Measurements from ENCODE around the gene PGPEP1.
"Not testable (repeated sequence)": the region's sequence is repeated elsewhere in the genome, so short reads cannot be mapped to it uniquely, and the experiment has no call there.

PGPEP1 gene

DNA sequence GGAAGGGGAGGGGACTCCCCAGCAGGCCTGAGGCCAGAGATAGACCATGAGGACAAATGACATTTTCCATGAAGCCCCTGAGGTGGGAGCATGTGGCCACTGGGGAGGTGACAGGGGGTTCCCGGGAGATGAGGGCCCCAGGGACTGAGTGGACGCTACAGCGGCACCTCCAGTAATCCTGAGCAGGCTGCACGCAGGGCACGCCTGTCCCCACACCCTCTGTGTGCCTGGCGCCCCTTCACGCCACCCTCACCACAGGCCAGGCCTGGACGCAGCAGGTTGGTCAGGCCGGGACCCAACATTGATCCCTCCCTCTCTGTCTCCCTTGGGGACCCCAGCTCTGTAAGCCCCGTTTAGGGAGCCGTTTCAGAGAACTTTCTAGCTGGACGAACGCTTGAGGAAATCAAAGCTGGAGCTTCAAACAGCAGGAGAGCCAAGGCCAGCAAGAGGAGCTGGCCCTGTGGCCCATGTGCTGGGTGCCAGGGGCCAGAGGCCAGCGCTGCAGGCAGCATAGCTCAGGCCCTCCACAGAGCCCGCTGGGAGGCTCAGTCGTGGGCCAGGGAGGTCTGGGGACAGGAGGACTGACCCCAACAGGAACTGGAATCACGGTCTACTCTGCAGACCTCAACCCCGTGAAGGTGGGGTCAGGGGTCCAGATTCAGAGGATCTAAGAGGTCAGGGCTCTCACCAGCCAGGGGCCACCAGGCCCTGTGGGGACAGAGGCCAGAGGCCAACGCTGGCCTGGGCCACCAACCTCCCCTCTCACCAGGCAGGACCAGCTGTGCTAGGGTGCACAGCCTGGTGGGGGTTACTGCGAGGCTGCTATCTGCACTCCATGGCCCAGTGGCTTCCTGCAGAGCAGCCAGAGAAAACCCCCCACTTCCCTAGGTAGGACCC, 32.1 kb upstream of the PGPEP1 start:
- DNase-seq: no peak

DNA sequence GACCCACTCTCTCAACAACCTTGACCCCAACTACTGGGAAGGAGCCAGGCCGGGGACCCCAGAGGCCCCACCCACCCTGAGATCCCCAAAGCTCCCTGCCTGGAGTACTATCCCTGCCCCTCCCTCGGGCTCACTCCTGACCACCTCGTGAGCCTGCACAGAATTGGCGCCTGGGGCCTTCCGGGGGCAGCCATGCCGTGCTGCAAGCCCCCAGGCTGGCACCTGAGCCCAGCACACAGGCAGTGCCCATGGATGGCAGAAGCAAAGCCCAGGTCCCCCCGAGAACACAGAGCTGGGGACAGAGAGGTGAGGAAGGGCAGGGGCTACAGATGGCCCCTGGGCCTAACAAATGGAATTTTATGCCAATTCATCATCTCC, 31.5 kb upstream of the PGPEP1 start:
- no peak for DNase-seq

DNA sequence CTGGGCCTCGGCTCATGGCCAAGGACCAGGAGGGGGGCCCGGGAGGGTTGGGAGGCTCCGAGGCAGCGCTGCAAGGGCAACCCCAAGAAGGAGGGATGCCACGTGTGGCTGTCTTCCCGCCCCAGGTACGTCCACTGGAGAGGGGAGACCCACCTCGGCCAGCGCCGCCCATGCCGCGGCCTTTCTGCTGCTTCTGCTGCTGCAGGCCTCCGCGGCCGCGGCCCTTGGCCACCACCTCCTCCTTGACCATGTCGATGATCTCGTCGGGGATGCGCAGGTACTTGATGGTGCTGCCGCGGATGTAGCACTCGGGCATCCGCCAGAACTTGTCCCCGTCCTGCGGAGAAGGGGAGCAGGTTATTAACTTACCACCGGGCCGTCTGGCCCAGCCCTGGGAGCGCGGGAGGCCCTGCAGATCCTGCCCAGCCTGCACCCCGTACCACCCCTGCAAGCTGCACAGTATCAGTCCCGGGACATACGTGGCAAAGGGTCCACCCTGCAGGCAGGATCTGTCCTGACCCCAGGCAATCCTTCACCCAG, 30.8 kb upstream of the PGPEP1 start:
- DNase-seq: no peak

DNA sequence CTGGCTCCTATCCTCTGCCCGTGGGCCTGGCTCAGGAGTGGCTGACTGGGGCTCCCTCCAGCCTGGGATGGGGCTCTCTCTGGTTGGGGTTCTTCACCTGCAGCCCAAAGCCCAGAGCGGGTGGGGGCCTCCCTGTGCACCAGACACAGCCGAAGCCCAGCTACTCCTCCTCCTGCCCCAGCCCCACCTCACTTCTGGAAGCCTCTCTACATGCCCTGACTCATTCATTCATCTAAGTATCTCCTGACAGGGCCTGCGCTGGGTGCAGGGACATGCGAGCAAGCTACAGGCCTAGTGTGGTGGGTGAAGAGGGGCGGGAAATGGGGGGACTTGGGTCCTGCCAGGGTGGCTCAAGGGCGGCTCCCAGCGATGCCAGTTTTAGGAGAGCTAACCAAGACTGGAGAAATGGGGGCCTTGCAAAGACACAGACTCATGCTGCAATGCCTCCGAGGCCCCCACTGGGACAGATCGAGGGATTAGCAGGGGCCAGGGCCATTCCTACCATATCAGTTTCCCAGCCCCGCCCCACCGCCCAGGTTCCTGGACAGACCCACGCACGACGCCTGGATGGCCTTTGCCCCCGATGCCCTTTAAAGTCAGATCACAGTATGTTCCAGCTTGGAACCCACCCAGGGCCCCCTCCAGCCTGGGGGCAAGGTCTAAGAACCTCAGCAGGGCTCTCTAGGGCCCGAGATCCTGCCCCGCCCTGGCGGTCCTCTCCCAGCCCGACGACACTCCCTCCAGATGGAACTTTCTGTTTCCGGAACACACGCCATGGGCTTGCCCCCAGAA, 30.1 kb upstream of the PGPEP1 start:
- DNase-seq: no peak

DNA sequence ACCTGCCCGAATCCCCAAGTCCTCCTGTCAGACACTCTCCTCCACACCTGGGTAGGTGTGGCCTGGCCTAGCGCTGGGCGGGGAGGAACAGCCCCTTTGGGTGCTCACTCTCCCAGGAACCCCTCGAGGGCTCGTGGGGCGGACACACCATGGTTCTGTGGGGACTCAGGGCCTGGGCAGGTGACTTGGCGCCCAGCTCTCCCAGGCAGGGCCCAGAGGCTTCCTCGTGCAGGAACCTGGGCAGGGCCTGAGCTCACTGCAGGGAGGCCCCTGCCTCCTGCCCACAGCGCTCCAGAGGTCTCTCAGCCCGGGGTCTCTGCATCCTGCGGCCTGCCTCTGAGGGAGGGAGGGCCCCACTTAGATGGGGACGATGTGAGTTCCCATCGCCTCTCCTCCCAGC, 29.4 kb upstream of the PGPEP1 start:
- DNase-seq: no peak

DNA sequence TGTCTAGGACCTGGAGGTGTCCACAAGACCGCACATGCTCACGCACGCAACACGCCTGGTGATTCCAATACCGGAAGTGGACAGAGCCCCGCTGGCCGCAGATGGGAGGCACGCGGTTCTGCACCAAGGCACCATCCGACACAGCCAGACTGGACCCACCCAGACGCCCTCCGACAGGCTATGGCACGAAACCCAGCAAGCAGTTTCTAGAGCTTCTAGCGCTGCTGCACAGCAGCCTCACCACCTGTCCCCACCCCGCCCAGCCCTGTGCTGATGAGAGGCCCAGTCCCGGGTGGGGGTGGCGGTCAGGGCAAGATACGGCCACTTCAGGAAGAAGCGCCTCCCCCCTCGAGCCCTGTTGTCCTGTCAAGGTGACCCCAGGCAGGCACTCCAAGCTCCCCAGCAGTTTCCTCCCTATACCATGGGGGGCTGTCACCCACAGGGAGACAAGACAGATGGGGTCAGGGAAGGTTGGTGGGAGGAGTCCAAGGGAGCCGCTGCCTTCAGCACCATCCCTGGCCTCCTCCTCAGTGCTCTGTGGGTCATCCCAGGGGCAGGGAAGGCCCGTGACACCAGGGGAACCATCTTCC, 28.8 kb upstream of the PGPEP1 start:
- DNase-seq: no peak

DNA sequence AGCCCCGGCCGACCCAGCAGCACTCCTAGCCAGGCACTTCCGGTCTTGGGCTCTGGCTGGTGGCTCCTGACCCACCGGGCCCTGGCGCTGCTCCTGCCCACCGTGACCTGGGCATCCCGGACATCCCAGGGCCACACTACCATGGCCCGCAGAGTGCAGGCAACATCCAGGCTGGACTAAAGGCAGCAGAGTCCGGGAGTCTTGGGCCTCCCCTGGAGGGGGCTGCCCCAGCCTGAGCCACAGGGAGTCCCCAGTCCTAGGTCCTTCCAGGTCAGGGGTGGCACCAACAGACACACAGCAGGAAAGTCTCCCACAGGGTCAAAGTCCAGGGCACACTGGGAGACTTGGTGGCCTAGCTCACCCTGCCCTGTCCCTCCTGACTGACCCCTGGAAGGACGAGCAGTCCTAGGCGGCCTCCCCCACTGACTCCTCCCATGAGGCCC, 28.3 kb upstream of the PGPEP1 start:
- no peak for DNase-seq

DNA sequence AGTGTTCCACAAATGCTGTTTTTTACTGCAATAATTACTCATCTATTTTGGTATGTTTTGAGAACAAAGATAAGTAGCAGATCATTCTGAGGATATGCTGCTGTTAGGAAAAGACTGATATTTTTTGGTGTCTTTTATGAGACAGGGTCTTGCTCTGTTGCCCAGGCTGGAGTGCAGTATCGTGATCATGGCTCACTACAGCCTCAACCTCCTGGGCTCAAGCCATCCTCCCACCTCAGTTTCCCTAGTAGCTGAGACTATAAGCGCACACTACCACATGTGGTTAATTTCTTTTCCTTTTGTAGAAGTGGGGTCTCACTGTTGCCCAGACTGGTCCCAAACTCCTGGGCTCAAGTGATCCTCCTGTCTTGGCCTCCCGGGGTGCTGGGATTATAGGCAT, 27.0 kb upstream of the PGPEP1 start:
- DNase-seq: no peak

DNA sequence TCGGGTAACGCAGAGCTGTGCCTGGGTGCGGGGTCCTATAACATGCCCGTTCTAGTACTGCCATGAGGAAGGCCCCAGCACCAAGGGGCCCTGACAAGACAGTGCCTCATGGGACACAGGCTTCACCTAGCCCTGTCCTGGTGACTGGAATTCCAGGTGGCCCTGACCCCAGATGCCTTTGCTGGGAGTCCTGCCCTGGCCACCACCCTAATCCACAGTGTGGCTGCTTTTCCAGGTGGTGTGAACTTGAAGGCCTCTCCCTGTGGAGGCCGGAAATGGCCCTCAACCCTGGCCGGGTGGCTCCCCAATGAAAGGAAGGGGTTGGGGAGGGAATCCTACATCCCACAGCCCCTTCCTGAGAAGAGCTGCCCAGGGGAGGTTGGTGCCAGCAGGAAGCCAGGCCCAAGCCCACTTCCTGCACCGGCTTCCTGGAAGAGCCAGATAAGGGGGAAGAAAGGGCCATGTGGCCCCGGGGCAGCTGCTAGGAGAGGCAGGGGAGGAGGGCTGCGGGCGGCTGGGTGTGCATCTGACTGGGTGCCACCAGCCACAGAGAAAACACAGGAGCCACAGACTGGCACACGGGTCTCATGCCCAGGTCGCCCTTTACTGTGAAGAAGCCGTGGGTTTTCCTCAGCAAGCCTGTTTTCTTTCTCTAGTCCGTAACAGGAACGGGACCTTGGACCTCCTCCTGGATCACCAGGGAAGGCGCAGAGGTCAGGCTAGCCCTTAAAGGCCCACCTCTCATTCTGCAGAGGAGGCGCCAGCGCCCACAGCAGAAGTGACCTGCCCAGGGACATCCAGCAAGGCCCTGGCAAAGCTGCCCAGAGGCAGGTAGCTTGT, 22.2 kb upstream of the PGPEP1 start:
- DNase-seq: no peak

DNA sequence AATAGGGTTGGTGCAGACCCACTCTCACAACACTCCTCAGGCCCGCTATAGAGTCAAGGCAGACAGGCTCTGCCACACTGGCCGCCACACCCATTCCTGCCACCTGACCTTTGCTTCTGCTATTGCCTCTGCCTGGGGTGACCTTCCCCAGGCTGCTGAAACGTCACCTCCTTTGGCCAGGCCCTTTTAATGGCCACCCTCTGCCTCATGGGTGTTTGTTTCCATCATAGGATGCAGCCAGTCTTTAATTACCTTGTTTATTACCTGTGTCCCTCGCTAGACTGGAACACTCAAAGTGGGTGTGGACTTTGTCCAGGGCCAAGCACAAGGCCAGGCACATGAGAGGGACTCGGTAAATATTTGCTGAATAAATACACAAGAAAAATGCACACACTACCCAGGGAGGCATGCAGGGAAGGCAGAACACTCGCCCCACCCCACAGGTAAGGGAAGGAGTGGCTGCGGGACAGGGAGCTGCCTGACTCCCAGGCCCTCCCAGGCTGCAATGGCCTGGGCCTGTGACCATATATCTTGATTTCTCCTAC, 20.7 kb upstream of the PGPEP1 start:
- DNase-seq: no peak

DNA sequence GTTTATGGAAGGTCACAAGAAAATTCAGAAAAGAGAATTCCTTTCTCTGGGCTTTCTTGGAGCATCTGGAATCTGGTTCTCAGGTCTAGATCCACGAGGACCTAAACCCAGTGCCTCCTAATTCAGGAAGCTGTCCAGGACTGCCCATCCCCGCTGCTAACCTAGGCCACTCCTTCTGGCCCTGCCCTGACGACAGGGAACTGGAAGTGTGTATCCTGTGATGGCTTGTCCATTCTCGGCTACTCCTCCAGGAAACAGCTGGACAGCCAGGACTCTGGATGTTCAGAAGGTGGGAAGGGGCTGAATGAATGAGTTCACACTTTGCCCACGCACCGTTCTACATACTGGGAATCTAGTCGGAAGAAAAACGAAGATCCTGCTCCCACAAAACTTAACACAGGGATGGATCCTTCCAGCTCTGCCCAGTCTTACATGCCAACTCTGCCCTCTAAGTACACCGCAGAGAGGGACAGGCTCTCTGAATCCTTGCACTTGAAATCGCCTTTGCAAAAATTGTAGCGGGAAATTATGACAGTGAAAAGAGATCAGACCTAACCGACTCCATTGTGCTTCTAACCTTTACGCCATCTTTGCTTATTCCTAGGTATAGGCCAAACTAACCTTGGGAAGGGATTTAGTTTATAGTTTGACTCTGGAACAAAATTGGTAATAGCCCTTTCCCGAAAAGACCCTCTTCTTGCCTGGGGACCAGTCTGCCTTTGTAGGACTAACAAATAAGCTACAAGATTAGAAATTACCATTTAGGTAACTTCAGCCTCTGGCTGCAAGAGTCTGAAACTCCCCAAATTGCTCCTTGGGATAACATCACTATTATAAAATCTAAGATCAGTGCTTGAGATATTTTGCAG, 19.3 kb upstream of the PGPEP1 start:
- no peak for DNase-seq

DNA sequence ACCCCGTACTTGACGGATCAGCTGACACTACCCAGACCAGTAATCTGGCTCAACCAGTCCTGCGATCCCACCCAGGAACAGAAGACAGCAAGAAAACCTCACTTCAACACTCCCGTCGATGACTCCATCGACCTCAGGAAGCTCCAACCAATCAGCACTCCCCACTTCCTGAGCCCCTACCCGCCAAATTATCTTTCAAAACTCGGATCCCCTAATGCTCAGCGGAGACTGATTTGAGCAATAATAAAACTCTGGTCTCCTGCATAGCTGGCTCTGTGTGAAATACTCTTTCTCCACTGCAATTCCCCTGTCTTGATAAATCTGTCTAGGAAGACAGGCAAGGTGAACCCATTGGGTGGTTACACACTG, 18.7 kb upstream of the PGPEP1 start:
- DNase-seq: peak; percentile 44

DNA sequence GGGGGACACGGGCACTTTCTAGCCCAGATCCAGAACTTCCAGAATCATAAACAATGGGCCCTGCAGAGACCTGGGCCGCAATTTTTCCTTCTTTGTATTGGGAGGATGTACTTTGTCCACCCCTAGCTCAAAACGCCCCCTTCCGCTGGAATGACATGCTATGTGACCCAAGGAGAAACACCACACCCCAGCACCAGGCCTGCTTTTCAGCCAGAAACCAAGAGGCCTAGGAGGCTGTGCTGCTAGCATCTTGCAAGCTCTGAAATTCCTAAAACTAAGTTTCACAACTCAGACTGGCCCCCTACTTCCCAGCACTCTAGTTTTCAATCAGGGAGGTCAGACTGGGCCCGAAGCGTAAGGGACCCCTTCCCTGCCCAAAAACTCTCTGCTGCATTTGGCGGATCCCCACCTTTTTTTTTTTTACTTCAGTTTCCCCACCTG, 18.1 kb upstream of the PGPEP1 start:
- DNase-seq: peak; percentile 83

DNA sequence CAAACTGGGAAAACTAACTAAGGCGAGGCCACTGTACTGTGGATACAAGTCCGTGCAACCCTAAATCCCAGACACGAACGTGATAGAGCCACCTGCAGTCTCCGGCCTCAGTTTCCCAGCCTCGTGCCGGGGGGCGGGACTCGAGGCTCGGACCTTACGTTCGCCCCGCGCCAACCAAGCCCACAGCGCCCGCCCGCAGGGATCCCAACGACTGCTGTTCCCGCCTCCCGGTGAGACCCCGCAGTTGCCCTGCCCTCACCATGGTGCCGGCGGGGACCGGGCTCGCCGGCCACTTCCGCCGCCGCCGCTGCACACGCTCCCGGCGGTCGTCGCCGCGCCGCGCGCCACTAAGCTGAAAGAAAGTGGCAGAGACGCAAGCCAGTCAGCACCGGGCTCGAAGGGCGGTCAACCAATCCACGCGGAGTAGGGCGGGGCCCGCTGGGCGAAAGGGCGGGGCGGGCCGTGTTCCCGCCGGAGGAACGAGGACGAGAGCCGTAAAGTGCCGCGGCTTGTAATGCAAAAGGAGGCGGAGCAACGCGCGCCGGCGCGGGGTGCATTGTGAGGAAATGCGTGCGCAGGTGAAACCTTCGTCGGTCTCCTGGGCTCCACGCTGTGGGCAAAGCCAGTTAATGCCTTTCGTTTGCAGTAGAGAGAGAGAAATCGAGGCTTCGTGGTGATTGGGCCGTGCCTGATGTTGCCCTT, 17.5 kb upstream of the PGPEP1 start, which contains the start of gene LSM4:
Gene LSM4, minus strand, starts transcription at position 318 of the 702 bp plus-strand sequence. Its CDS starts 56 bp downstream, at position 262.
- DNase-seq: peak; percentile 96

DNA sequence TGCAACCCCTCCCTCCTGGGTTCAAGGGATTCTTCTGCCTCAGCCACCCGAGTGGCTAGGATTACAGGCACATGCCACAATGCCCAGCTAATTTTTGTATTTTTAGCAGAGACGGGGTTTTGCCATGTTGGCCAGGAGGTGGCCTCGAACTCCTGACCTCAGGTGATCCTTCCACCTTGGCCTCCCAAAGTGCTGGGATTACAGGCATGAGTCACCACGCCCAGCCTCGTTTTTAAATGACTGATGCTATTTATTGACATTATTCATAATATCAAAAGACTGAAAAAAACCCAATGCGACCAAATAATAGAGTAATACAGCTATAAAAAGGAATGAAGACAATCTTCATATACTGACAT, 16.0 kb upstream of the PGPEP1 start:
- DNase-seq: not testable (repeated sequence)

DNA sequence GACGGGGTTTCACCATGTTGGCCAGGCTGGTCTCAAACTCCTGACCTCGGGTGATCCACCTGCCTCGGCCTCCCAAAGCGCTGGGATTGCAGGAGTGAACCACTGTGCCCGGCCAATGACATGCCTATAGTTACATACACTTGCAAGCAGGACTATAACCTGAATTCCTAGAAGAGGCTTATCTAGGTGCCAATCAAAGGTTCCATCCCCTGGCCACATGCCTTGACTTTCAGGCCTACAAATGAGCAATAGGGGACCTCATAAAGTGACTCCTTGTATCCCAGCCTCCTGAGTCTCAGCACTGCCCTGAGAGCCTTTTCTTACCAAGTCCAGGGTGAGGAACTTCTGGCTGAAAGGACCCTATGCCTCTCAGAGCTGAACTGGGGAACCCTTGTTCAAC, 13.6 kb upstream of the PGPEP1 start:
- no peak for DNase-seq

DNA sequence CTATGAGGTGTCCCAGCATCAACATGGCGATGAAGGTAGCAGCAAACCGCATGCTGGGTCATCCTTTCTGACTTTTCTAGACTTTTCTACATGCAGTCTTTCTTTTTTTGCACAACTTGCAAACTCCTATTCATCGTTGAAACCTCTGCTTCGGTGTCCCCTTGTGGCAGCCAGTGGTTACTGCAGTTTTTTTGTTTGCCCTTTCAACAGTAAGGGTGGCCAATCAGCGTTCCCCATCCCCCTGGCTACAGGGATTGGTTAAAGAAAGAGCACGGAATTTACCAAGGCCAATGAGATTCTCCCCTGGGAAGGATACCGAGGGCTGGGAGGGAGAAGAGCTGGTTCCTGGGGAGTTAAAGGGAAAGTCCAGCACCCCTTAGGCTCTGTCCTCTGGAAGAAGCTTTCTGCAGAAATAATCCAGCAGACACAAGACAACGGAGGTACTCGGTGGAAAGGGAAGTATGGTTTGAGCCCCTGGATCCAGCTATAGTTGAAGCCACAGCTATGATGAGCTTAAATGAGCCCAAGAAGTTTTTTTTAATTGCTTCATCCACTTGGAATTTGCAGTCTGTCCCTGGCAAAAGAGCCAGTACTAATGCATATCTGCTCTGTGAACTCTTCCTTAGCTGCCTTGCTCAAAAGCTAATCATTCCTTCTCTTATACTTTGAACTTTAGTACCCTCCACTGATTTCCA, 11.9 kb upstream of the PGPEP1 start:
- peak; percentile 99 for DNase-seq

DNA sequence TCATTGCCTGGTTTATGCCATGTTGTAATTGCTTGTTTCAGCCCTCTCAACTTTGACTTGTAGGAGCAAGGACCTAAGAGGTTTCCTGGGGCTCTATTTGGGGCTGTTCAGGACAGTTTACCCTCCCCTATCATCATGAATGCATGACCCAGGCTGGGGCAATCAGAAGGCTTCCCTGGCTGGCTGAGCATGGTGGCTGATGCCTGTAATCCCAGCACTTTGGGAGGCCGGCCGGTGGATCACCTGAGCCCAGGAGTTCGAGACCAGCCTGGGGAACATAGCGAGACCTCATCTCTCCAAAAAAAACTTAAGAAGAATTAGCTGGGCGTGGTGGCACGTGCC, 11.4 kb upstream of the PGPEP1 start:
- no peak for DNase-seq

DNA sequence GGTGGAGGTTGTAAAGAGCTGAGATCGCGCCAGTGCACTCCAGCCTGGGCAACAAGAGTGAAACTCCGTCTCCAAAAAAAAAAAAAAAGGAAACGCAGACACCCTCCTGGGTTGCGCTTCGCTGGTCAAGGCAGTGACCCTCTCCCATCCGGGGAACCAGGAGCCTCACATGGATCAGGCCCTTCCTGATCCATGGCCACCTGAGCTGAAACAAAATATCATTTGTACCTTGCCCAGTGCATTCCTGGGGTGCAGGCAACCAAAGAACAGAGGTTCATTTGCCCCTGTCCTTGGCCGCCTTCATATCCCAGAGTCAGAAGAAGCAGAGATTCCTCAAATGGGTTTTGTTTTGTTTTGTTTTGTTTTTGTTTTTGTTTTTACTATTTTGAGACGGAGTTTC, 9.5 kb upstream of the PGPEP1 start:
- DNase-seq: no peak
